Peyer's patch (tissue), 4 donors: Measurements from ENCODE around the gene PWWP2B.

Experiments used
- POLR2A ChIP-seq, 2 donors: fragments of 450-650 bp; IDR thresholded peaks; one replicate each; pipeline ENCODE4 v1.5.1; 2017; ENCODE audit warnings: antibody characterized with exemption in 2 of 2, mild to moderate bottlenecking in 2 of 2, moderate library complexity in 2 of 2
- TF ChIP-seq, protein P1 (sequence below), 6 experiments: fragments of 450-650 bp in 4 of 6; fragments of 200-600 bp in 2 of 6; sonication (generic) in 1 of 6; IDR thresholded peaks; one replicate each; pipeline ENCODE4 v1.5.1; 2017 to 2019; ENCODE audit warnings: antibody characterized with exemption in 6 of 6, mild to moderate bottlenecking in 3 of 6, moderate library complexity in 1 of 6

DNA sequence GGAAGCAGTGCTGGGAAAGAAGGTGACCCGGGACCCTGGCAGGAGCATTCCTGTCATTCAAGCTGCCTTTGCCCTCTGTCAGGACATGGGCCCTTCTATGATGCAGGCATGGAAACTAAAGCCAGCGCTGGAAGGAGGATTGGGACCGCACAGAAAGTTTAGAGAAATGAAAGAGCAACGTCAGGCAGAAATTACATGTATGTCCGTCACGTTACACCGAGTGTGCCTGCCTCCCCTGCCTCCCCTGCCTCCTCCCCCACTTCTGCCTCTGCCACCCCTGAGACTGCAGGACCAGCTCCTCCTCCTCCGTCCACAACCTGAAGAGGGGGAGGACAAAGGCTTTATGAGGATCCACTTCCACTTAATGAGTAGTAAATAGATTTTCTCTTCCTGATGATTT, 13.9 kb upstream of the PWWP2B start:
- TF ChIP-seq, protein P1, sequence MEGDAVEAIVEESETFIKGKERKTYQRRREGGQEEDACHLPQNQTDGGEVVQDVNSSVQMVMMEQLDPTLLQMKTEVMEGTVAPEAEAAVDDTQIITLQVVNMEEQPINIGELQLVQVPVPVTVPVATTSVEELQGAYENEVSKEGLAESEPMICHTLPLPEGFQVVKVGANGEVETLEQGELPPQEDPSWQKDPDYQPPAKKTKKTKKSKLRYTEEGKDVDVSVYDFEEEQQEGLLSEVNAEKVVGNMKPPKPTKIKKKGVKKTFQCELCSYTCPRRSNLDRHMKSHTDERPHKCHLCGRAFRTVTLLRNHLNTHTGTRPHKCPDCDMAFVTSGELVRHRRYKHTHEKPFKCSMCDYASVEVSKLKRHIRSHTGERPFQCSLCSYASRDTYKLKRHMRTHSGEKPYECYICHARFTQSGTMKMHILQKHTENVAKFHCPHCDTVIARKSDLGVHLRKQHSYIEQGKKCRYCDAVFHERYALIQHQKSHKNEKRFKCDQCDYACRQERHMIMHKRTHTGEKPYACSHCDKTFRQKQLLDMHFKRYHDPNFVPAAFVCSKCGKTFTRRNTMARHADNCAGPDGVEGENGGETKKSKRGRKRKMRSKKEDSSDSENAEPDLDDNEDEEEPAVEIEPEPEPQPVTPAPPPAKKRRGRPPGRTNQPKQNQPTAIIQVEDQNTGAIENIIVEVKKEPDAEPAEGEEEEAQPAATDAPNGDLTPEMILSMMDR (IDR thresholded peaks at IDR 0.05), result no peak
- TF ChIP-seq POLR2A (IDR thresholded peaks at IDR 0.05), result no peak
